K562 (cell line): Measurements from ENCODE around the gene CLNK.

Experiments
- CC2D1A ChIP-seq: fragments of 450-650 bp; IDR thresholded peaks from 2 replicates; pipeline ENCODE4 v1.6.1; 2017; ENCODE audit warnings: mild to moderate bottlenecking
- CEBPG ChIP-seq, 3 experiments: fragments of 200-800 bp in 1 of 3; sonication (Bioruptor generic) in 1 of 3; sonication (generic) in 1 of 3; formaldehyde crosslinking in 1 of 3; IDR thresholded peaks in 2 of 3; conservative IDR thresholded peaks in 1 of 3; 2 replicates each; pipeline versions ENCODE4 v1.6.1 to v1.8.0; 2016 to 2022; ENCODE audit warnings: missing compliant biosample characterization in 2 of 3, missing genetic modification characterization in 2 of 3, mild to moderate bottlenecking in 1 of 3, missing genetic modification reagents in 1 of 3
- CHD1 ChIP-seq: fragments of 200-600 bp; sonication (generic); IDR thresholded peaks from one replicate; pipeline ENCODE4 v1.6.1; 2012; ENCODE audit warnings: mild to moderate bottlenecking, moderate library complexity, low read length, inconsistent platforms
- CTCF ChIP-seq, 3 experiments: IDR thresholded peaks in 2 of 3; conservative IDR thresholded peaks in 1 of 3; 2 replicates each; pipeline ENCODE4 v1.5.1; 2011 to 2012; ENCODE audit warnings: low read length in 3 of 3, mild to moderate bottlenecking in 3 of 3, control low read depth in 2 of 3, improper control_type of control experiment in 1 of 3, inconsistent platforms in 1 of 3, low read depth in 1 of 3, mixed read lengths in 1 of 3, moderate library complexity in 1 of 3; ENCODE audit not compliant: insufficient read depth in 2 of 3
- EP300 ChIP-seq: IDR thresholded peaks from 2 replicates; pipeline ENCODE4 v1.6.1; 2012; ENCODE audit warnings: low read length, improper control_type of control experiment
- HNRNPH1 ChIP-seq: fragments of 200-400 bp; formaldehyde crosslinking; optimal IDR thresholded peaks from 2 replicates; pipeline ENCODE3; 2017; ENCODE audit warnings: low read depth, mild to moderate bottlenecking, low read length, moderate library complexity
- KLF1 ChIP-seq: fragments of 450-650 bp; IDR thresholded peaks from 2 replicates; pipeline ENCODE4 v1.6.1; 2016; ENCODE audit warnings: missing genetic modification characterization, missing compliant biosample characterization
- MNT ChIP-seq, 2 experiments: fragments of 450-650 bp; conservative IDR thresholded peaks; 2 replicates each; pipeline ENCODE4 v1.6.1; 2017; ENCODE audit warnings: mild to moderate bottlenecking in 2 of 2, moderate library complexity in 2 of 2
- NR3C1 ChIP-seq: sonication (generic); formaldehyde crosslinking; IDR thresholded peaks from 2 replicates; pipeline ENCODE4 v1.8.1; 2022; ENCODE audit warnings: missing genetic modification reagents
- POLR2G ChIP-seq: fragments of 200-400 bp; formaldehyde crosslinking; IDR thresholded peaks from 2 replicates; pipeline ENCODE4 v1.6.1; 2017; ENCODE audit warnings: low read depth, mild to moderate bottlenecking, antibody characterized with exemption, low read length, moderate library complexity
- PREB ChIP-seq: sonication (generic); formaldehyde crosslinking; IDR thresholded peaks from 2 replicates; pipeline ENCODE4 v1.8.1; 2023; ENCODE audit warnings: mild to moderate bottlenecking, missing genetic modification reagents
- ZNF12 ChIP-seq: sonication (generic); formaldehyde crosslinking; IDR thresholded peaks from 2 replicates; pipeline ENCODE4 v1.4.0; 2020; ENCODE audit warnings: mild to moderate bottlenecking, missing genetic modification reagents
- ZNF146 ChIP-seq: IDR thresholded peaks from one replicate; pipeline ENCODE4 v1.6.1; 2018; ENCODE audit warnings: missing compliant biosample characterization; ENCODE audit not compliant: unreplicated experiment
- ZNF766 ChIP-seq: fragments of 200-800 bp; sonication (Bioruptor generic); conservative IDR thresholded peaks from 2 replicates; pipeline ENCODE4 v1.6.1; 2016; ENCODE audit warnings: missing genetic modification characterization, missing compliant biosample characterization

GRCh38 chr4:10480616-10481015 lies 204.0 kb downstream of the CLNK start:
- no peak for TF ChIP-seq HNRNPH1
- no peak for TF ChIP-seq PREB (CRISPR knock-in tag)
- TF ChIP-seq CEBPG (CRISPR knock-in tag; IDR thresholded peaks at IDR 0.05): no peak
- no peak for TF ChIP-seq CEBPG (tag; conservative IDR thresholded peaks at IDR 0.05 in 1 of 2, IDR thresholded peaks at IDR 0.05 in 1 of 2)
- TF ChIP-seq CHD1: no peak
- TF ChIP-seq POLR2G: no peak
- no peak for TF ChIP-seq KLF1 (tag)
- no peak for TF ChIP-seq ZNF766 (CRISPR knock-in tag)
- TF ChIP-seq ZNF12 (CRISPR knock-in tag): no peak
- no peak for TF ChIP-seq CTCF (IDR thresholded peaks at IDR 0.05 in 2 of 3, conservative IDR thresholded peaks at IDR 0.05 in 1 of 3; ENCODE audit: insufficient read depth in 2 of 3, low read depth in 1 of 3, low read length in 3 of 3)
- TF ChIP-seq MNT (conservative IDR thresholded peaks at IDR 0.05): no peak
- TF ChIP-seq ZNF146 (CRISPR knock-in tag): no peak
- no peak for TF ChIP-seq NR3C1 (CRISPR knock-in tag)
- TF ChIP-seq CC2D1A: no peak
- no peak for TF ChIP-seq EP300
